Endothelial cell of umbilical vein (primary cell): ENCODE measurements around the gene TMEM183A. TPM values are rescaled to one million over a fixed set of nuclear protein-coding genes. Genes with fewer than 3 reads are reported as not detected.

Experiments used
- BruUV-seq: library from RNA; stranded (reverse); fragments of 400-500 nt; replicated peaks from 2 replicates; lab custom pipeline; 2021; lab: Mats Ljungman, UMichigan
- CTCF ChIA-PET: fragments of 300-600, 350-600 bp; sonication (Branson Sonifier 250); formaldehyde crosslinking; loops from one replicate; lab custom pipeline; 2021; ENCODE audit warnings: antibody characterized with exemption, inconsistent platforms; lab: Charles Lee
- POLR2A ChIA-PET: fragments of 300-600, 350-600 bp; sonication (Branson Sonifier 250); formaldehyde crosslinking; loops from one replicate; lab custom pipeline; 2021; ENCODE audit warnings: antibody characterized with exemption, inconsistent platforms; lab: Charles Lee
- DNase-seq: peaks from one replicate; pipeline ENCODE4 v3.0.0-alpha.2; 2011; ENCODE audit warnings: low read depth, low spot score
- FAIRE-seq: peaks from 2 replicates; lab custom pipeline; 2011; peaks lifted over from hg19 to GRCh38; lab: Jason Lieb, UNC
- H2AFZ ChIP-seq: 2 replicates; pipeline ENCODE4 v1.6.0; 2012; ENCODE audit warnings: low read depth, low read length, control low read depth, inconsistent platforms
- H3K27ac ChIP-seq: 2 replicates; pipeline ENCODE4 v1.5.1; 2011; ENCODE audit warnings: low read depth, mild to moderate bottlenecking, control low read depth, low read length, moderate library complexity; ENCODE audit not compliant: insufficient read depth
- H3K27me3 ChIP-seq, 2 experiments: 2 replicates each; pipeline versions ENCODE4 v1.6.0 to v1.6.1; 2011; ENCODE audit warnings: low read length in 2 of 2, mixed read lengths in 1 of 2; ENCODE audit not compliant: control insufficient read depth in 2 of 2, insufficient read depth in 2 of 2
- H3K36me3 ChIP-seq, 2 experiments: 2 replicates in 1 of 2; 3 replicates in 1 of 2; pipeline ENCODE4 v1.5.1; 2011; ENCODE audit warnings: low read length in 2 of 2, mild to moderate bottlenecking in 1 of 2, moderate library complexity in 1 of 2; ENCODE audit not compliant: control insufficient read depth in 2 of 2, insufficient read depth in 2 of 2; ENCODE audit errors: extremely low read depth in 1 of 2
- H3K4me1 ChIP-seq: 3 replicates; pipeline ENCODE4 v1.5.1; 2011; ENCODE audit warnings: mild to moderate bottlenecking, low read length; ENCODE audit not compliant: control insufficient read depth, insufficient read depth; ENCODE audit errors: extremely low read depth
- H3K4me2 ChIP-seq: 2 replicates; pipeline ENCODE4 v1.6.1; 2011; ENCODE audit warnings: low read length, control low read depth, mixed read lengths; ENCODE audit not compliant: insufficient read depth
- H3K4me3 ChIP-seq, 3 experiments: fragments of 200-600 bp in 1 of 3; sonication (generic), shearing (Covaris generic) in 1 of 3; replicated peaks in 1 of 3; 2 replicates each; pipeline ENCODE4 v1.5.1; 2011 to 2016; ENCODE audit warnings: control low read depth in 3 of 3, low read length in 3 of 3, mild to moderate bottlenecking in 2 of 3, inconsistent platforms in 1 of 3, low read depth in 1 of 3, moderate library complexity in 1 of 3; ENCODE audit not compliant: insufficient read depth in 1 of 3
- H3K79me2 ChIP-seq: 2 replicates; pipeline ENCODE4 v1.6.0; 2012; ENCODE audit warnings: low read length, inconsistent platforms; ENCODE audit not compliant: control insufficient read depth, insufficient read depth
- H3K9ac ChIP-seq: replicated peaks from 2 replicates; pipeline ENCODE3; 2011; ENCODE audit warnings: low read length, control low read depth; ENCODE audit not compliant: insufficient read depth; ENCODE audit errors: extremely low read depth
- H3K9me1 ChIP-seq: replicated peaks from 3 replicates; pipeline ENCODE4 v1.6.0; 2011; ENCODE audit warnings: mild to moderate bottlenecking, low read length; ENCODE audit not compliant: control insufficient read depth, insufficient read depth; ENCODE audit errors: extremely low read depth
- H3K9me3 ChIP-seq: replicated peaks from 2 replicates; pipeline ENCODE4 v1.5.1; 2012; ENCODE audit warnings: low read length, inconsistent platforms; ENCODE audit not compliant: control insufficient read depth, insufficient read depth
- H4K20me1 ChIP-seq: replicated peaks from 2 replicates; pipeline ENCODE3; 2011; ENCODE audit warnings: mild to moderate bottlenecking, low read length; ENCODE audit not compliant: control insufficient read depth, insufficient read depth; ENCODE audit errors: extremely low read depth
- CTCF ChIP-seq, 2 donors: IDR thresholded peaks; 1 replicate in 1 of 2; 2 replicates in 1 of 2; pipeline ENCODE4 v1.5.1; 2011; ENCODE audit warnings: low read length in 2 of 2, mild to moderate bottlenecking in 2 of 2, moderate library complexity in 2 of 2, control low read depth in 1 of 2, inconsistent platforms in 1 of 2, low read depth in 1 of 2; ENCODE audit not compliant: insufficient read depth in 1 of 2; ENCODE audit errors: extremely low read depth in 1 of 2
- EZH2 ChIP-seq: IDR thresholded peaks from 2 replicates; pipeline ENCODE4 v1.6.1; 2012; ENCODE audit warnings: borderline replicate concordance, low read depth, mild to moderate bottlenecking, moderate library complexity, low read length, inconsistent platforms; ENCODE audit not compliant: severe bottlenecking
- FOS ChIP-seq: IDR thresholded peaks from 2 replicates; pipeline ENCODE4 v1.6.1; 2011; ENCODE audit warnings: mild to moderate bottlenecking, low read length, moderate library complexity, borderline replicate concordance; ENCODE audit not compliant: insufficient read depth
- GATA2 ChIP-seq: IDR thresholded peaks from 2 replicates; pipeline ENCODE4 v1.7.0; 2011; ENCODE audit warnings: low read depth, mild to moderate bottlenecking, moderate library complexity, mixed read lengths, low read length; ENCODE audit not compliant: insufficient read length, insufficient read depth
- JUN ChIP-seq: IDR thresholded peaks from 2 replicates; pipeline ENCODE4 v1.6.1; 2011; ENCODE audit warnings: borderline replicate concordance, low read depth; ENCODE audit not compliant: insufficient read length, insufficient read depth
- MAX ChIP-seq: IDR thresholded peaks from 2 replicates; pipeline ENCODE4 v1.6.1; 2011; ENCODE audit not compliant: insufficient read depth, insufficient read length
- MYC ChIP-seq: IDR thresholded peaks from one replicate; pipeline ENCODE4 v1.6.1; 2011; ENCODE audit warnings: mild to moderate bottlenecking, low read depth, low read length
- POLR2A ChIP-seq: IDR thresholded peaks from 2 replicates; pipeline ENCODE4 v1.6.1; 2012; ENCODE audit warnings: low read depth, mild to moderate bottlenecking, control low read depth, low read length
- POLR2AphosphoS5 ChIP-seq: IDR thresholded peaks from 2 replicates; pipeline ENCODE4 v1.6.1; 2012; ENCODE audit warnings: low read depth, mild to moderate bottlenecking, control low read depth, low read length, moderate library complexity; ENCODE audit not compliant: insufficient read depth
- dilution Hi-C: fragments of 300-500 bp; cut with MboI; formaldehyde crosslinking; loops from one replicate; pipeline ENCODE4 v1.15.0; 2019; ENCODE audit warnings: low sequenced_read_pairs; ENCODE audit not compliant: extremely low pct_ligation_motif_present
- intact Hi-C: fragments of 100-400 bp; cut with micrococcal nuclease; formaldehyde crosslinking; loops from one replicate; pipeline ENCODE4 v1.10.0; 2022
- polyA plus RNA-seq, 4 experiments: library from polyadenylated mRNA; depleted of rRNA in 3 of 4; stranded (reverse) in 3 of 4; unstranded in 1 of 4; fragments of >200 nt; gene quantifications; 2 replicates each; pipeline versions ENCODE4 v1.2.1 to v1.2.3, GENCODE V29; 2011 to 2012; ENCODE audit warnings: missing spikeins in 1 of 4
- total RNA-seq: library from RNA; stranded (reverse); gene quantifications from 2 replicates; pipeline ENCODE4 v1.2.3, GENCODE V29; 2021

The TMEM183A gene
- total and polyA plus RNA-seq, 2 donors (not counting 3 experiments of a cell fraction or from before 2014, with no cell fraction given): 59.4 to 110 TPM

- peaks cover 0 to 3% of the 10 kb centered on the region in 2 experiments for H3K27me3 ChIP-seq
- H3K79me2 ChIP-seq: no peaks in the 10 kb centered on the region
- FAIRE-seq (no peak), DNase-seq (no peak)
- dilution Hi-C loops (no loop called here), intact Hi-C loops (no loop called here)
- H3K4me3 ChIP-seq: no peak overlapping the region
- no peaks in the 10 kb centered on the region for H4K20me1 ChIP-seq
- no peak overlapping the region for H3K9ac ChIP-seq
- H3K4me1 ChIP-seq: no peaks in the 10 kb centered on the region
- no TSS peak for BruUV-seq
- no peaks in the 10 kb centered on the region for H3K9me1 ChIP-seq
- no peak overlapping the region for H2AFZ ChIP-seq
- POLR2A ChIA-PET: no interaction called here
- CTCF ChIA-PET: interaction anchor here (1.3 to 7.5 kb wide), 3 partner anchors 13 to 163 kb away, joined by 3 to 33 read pairs (median 8); no protein-coding TSS in a partner anchor
- H3K9me3 ChIP-seq: no peaks in the 10 kb centered on the region
- no peaks in the 10 kb centered on the region for H3K36me3 ChIP-seq
- H3K27ac ChIP-seq: no peak overlapping the region
- TF ChIP-seq MAX (no peak), GATA2 (no peak), MYC (no peak), POLR2A (no peak), FOS (no peak), POLR2AphosphoS5 (no peak), CTCF (IDR thresholded peaks at IDR 0.05; ENCODE audit: extremely low read depth in 1 of 2, insufficient read depth in 1 of 2, low read depth in 1 of 2, low read length in 2 of 2) (no peak), JUN (no peak), EZH2 (no peak)
- no peak overlapping the region for H3K4me2 ChIP-seq
Observed at GRCh38 chr1:203052601-203053000, 45.4 kb downstream of the TMEM183A start.
